GM21381 (cell line): ENCODE results near the gene MRPL33.

Source experiments
- ATAC-seq: cut with Tn5 transposase; IDR thresholded peaks from one replicate; pipeline ENCODE4 v1.9.1; 2021; ENCODE audit warnings: mild to moderate bottlenecking, moderate library complexity; ENCODE audit not compliant: unreplicated experiment

MRPL33 gene

DNA sequence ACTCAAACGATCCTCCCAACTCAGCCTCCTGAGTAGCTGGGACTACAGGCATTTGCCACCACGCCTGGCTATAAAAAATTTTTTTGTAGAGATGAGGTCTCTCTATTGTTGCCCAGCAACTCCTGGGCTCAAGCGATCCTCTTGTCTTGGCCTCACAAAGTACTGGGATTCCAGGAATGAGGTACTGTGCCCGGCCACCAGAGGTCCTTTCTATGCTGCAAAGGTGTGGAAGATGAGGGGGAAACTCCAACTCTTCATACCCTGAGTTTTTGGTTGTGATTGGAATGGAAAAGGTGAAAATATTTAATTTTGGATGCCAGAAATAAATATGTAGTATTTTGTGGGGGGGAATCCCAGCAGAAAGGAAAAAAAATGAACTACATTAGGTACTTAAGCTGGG, 36.0 kb downstream of the MRPL33 start:
- ATAC-seq = no peak

DNA sequence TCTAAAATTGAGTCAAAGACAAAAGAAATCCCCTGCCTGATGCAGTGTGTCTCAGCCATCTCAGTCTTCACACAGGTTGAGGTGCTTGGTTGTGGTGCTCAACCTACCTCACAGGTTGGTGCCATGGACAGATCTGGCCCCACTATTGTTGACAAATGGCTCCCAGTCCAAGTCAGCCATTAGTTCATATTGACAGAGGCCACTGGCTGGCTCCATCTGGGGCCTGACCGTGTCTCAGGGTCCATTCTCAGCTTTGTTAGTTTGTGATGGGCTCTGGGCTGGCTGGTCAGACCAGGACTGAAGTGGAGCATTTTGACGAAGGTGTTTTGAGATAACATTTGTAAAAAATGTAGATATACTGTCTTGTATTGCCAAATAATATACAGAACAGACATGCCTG, 36.9 kb downstream of the MRPL33 start:
- ATAC-seq = no peak

- ATAC-seq = no peak
Measured at GRCh38 chr2:27808984-27809383, 37.5 kb downstream of the MRPL33 start.

GRCh38 chr2:27809761-27810241, 38.3 kb downstream of the MRPL33 start:
- ATAC-seq = no peak

DNA sequence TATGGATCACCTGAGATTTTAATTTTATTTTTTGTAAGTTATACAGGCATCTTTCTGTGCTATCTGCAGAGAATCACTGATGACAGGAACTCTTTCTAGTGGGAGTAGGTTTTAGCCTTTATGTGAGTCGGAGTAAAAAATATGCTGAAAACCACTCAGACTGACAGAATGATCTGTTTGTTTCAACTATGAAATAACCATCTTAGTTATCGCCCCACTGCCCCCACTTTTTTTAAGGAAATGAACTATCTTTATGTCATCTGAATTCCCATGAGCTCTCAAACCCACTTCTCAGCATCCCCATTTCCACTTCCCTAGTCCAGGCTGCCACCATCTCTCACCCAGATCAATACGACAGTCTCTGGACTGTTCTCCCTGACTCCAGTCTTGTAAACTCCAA, 38.9 kb downstream of the MRPL33 start:
- ATAC-seq = no peak

DNA sequence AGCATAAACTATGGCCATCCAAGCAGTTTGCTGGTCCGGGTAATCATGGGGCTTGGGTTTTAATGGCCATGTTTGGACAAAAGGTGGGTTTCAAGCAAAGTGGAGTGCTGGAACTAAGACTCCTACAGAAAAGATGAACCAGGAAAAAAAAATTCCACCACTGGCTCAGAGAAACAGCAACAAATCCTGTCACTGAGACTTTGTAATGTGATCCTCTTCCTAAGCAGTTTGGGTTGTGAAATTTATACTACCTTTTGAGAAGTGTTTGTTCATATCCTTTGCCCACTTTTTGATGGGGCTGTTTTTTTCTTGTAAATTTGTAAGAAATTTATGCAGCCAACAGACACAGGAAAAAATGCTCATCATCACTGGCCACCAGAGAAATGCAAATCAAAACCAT, 40.2 kb downstream of the MRPL33 start:
- no peak for ATAC-seq

DNA sequence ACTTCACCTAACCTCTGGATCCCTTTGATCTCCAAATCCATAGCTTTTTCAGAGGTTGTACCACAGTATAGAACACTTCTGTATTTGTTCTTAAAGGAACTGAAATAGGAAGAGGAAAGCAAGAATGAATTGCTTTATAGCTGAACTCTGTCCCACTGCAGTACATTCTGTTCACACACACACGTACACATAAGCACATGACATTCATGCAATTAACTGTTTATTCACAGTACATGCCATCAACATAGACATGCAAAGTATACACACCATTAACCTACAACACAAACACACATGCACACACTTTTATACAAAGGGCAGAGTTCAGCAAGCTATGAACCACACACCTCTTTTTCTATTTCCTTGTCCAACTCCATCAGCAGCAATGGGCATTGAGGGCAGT, 43.2 kb downstream of the MRPL33 start:
- no peak for ATAC-seq

DNA sequence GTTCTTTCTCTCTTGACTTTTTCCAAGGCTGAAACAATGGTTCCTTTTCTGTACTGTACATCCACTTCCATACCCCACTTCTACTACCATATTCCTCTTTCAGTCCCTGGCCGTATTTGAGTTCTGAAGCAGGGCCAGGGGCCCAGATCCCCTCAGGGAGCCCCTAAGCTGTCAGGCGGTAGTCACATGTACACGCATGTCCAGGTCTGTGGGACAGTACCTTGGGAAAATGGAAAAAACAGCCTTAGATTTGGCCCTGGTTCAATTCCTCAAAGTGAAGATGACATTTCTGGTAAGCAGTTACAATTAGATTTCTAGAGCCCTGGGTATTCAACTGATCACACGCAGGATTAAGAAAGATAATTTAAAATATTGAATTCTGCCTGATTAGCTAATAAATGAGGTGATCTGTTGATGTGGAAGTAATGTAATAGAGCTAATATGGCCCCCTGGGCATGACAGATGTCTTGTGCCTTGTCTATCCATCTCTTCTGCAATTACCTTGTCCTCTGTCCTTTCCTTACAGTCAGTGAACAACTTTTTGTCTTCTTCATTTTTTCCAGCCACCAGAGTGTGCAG, 44.4 kb downstream of the MRPL33 start:
- ATAC-seq = no peak

DNA sequence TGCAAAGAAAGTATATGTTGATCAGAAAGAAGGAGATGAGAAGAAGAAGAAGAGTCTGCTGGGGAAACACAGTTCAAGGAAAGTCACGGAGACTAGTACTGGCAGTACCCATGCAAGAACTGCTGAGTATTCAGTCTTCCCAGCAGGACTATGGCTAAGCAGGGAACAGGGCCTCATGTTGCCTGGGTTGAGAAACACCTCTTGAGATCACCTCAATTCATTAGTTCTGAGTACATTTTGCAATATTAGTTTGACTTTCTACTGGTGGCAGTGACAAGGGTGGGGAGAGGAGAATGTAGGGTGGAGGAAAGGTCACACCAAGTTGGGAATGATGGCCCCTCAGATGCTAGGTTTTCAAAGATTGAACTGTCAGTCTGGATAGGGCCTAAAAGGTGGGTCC, 50.5 kb downstream of the MRPL33 start:
- ATAC-seq = no peak

GRCh38 chr2:27823135-27823534, 51.6 kb downstream of the MRPL33 start:
- ATAC-seq = no peak

DNA sequence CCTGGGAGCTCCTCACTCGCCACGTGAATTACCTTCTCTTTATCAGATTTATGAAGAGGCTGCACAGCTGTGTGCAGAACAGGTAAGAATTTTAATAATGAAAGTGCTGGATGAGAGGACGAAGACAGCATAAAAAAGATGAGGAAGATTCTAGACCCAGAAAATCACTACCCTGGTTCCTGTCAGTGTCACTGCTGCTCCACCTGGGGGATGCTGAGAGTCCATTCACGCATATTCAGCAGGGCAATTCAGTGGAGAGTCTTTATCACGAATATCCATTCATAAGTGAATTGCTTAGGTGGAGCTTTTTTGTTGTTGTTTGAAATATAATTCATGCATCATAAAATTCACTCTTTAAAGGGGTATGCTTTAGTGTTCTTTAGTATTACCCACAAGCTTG, 52.0 kb downstream of the MRPL33 start:
- ATAC-seq = no peak

DNA sequence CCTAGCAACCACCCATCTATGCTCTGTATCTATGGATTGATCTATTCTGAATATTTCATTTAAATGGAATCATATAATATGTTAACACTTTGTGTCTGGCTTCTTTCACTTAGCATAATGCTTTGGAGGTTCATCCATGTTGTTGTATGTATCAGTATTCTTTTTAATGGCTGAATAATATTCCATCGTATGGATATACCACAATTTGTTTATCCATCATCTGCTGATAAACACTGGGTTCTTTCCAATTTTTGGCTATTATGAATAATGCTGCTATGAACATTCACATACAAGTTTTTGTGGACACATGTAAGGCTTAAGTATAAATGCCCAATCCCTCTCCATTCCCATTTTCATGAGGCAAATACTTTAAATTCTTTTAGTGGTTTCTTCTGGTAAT, 52.9 kb downstream of the MRPL33 start:
- ATAC-seq = no peak

GRCh38 chr2:27828305-27828704, 56.8 kb downstream of the MRPL33 start:
- no peak for ATAC-seq
